ENCODE results near the gene C12orf43.

DNA sequence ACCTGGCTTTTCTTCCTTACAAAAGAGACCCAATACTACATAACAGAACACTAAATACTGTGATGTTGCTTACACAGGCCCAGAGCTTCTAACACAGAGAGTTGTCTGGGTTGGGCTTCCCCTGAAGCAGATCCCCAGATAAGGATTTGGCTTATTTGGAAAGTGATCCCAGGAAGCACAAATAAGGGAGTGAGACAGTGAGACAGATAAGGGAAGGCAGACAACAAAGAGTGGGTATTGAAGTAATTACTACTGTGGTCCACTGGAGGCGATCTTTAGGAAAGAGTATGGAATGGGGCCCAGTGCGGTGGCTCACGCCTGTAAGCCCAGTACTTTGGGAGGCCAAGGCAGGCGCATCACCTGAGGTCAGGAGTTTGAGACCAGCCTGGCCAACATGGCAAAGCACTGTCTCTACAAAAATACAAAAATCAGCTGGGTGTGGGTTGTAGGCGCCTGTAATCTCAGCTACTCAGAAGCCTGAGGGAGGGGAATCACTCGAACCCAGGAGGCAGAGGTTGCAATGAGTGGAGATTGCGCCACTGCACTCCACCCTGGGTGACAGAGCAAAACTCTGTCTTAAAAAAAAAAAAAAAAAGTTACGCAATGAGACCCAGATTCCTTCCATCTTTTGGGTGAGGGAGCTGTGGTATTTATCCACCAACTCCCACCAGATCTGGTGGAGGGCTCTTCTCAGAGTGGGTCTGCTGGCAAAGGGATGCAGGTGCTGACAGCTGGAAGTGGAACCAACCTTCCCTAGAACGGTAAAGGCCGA, 10.2 kb upstream of the C12orf43 start:
- TF ChIP-seq, protein P1, sequence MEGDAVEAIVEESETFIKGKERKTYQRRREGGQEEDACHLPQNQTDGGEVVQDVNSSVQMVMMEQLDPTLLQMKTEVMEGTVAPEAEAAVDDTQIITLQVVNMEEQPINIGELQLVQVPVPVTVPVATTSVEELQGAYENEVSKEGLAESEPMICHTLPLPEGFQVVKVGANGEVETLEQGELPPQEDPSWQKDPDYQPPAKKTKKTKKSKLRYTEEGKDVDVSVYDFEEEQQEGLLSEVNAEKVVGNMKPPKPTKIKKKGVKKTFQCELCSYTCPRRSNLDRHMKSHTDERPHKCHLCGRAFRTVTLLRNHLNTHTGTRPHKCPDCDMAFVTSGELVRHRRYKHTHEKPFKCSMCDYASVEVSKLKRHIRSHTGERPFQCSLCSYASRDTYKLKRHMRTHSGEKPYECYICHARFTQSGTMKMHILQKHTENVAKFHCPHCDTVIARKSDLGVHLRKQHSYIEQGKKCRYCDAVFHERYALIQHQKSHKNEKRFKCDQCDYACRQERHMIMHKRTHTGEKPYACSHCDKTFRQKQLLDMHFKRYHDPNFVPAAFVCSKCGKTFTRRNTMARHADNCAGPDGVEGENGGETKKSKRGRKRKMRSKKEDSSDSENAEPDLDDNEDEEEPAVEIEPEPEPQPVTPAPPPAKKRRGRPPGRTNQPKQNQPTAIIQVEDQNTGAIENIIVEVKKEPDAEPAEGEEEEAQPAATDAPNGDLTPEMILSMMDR (IDR thresholded peaks at IDR 0.05) = peak; percentile 21
- TF ChIP-seq EZH2phosphoT487 (IDR thresholded peaks at IDR 0.05) = no peak
